Fibroblast of villous mesenchyme (primary cell): ENCODE results near the gene PRUNE2. TPM values are rescaled to one million over a fixed set of nuclear protein-coding genes. Genes with fewer than 3 reads are reported as not detected.

Source experiments
- DNase-seq: peaks from one replicate; pipeline ENCODE4 v3.0.0-alpha.2; 2010; ENCODE audit warnings: low read depth
- H3K4me3 ChIP-seq: 2 replicates; pipeline ENCODE4 v1.5.1; 2011; ENCODE audit warnings: low read depth, mild to moderate bottlenecking, low read length
- total RNA-seq: library from RNA; depleted of rRNA; stranded (reverse); fragments of >200 nt; gene quantifications from 2 replicates; pipeline ENCODE4 v1.2.3, GENCODE V29; 2012
- TF ChIP-seq, protein P1 (sequence below): IDR thresholded peaks from 2 replicates; pipeline ENCODE4 v1.5.1; 2012; ENCODE audit warnings: low read depth, mild to moderate bottlenecking, low read length; ENCODE audit not compliant: insufficient read depth

The PRUNE2 gene
- total RNA-seq, 1 donor, result 14.2 TPM

DNA sequence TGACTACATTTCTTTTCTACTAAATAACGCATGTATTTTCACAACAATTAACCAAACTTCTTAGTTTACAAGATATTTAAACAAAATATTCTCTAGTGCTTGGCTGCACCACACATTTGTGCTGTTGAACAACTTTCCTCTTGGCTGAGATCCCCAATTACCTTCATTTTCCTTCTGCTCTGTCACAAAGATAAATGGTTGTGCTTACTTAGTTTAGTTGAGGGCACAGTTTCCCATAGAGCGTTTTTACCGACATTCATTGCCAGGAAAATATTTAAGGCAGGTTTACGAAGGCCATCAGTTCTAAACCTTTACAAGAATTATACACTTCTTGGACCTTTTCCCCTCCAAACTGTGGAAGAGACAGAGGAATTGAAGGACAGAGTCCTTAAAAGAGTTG, 60.7 kb downstream of the PRUNE2 start:
- H3K4me3 ChIP-seq, result no peak overlapping the region
- DNase-seq, result no peak

DNA sequence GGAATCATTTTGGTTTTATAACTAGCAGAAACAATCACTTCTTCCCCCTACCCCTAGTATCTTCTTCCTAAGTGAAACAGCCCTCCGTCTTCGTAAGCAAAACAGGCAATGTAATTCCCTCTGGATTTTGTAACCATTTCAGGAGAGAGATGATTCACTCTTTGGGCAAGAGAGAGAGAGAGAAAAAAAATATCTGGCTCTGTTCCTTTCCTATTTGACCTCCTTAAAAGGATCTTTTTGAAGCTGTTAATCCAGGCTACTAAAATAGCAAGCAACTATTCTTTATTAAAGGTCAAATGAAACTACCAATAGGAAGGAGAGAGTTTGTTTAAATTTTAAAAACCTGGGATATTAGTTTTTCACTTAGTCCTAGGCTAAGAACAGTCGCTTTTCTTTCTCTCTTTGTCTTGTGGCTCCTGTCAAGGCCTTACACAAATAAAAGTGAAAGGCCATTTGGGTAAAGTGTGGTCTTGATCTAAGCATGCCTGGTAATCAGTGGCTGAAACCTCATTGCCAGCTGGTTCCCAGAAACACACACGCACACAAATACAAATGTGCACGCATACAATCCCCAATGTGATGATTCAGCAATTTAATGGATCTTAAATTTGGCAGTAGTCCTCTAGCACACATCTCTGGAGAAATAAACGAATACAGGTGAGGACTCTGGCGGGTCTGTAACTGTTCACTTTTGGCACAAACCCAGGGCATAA, 70.2 kb downstream of the PRUNE2 start:
- TF ChIP-seq, protein P1, sequence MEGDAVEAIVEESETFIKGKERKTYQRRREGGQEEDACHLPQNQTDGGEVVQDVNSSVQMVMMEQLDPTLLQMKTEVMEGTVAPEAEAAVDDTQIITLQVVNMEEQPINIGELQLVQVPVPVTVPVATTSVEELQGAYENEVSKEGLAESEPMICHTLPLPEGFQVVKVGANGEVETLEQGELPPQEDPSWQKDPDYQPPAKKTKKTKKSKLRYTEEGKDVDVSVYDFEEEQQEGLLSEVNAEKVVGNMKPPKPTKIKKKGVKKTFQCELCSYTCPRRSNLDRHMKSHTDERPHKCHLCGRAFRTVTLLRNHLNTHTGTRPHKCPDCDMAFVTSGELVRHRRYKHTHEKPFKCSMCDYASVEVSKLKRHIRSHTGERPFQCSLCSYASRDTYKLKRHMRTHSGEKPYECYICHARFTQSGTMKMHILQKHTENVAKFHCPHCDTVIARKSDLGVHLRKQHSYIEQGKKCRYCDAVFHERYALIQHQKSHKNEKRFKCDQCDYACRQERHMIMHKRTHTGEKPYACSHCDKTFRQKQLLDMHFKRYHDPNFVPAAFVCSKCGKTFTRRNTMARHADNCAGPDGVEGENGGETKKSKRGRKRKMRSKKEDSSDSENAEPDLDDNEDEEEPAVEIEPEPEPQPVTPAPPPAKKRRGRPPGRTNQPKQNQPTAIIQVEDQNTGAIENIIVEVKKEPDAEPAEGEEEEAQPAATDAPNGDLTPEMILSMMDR, result no peak
- H3K4me3 ChIP-seq, result no peak overlapping the region
- peak; percentile 76 for DNase-seq

More for the DNA sequence above, 60.7 kb downstream of the PRUNE2 start:
- TF ChIP-seq, protein P1, result no peak

DNA sequence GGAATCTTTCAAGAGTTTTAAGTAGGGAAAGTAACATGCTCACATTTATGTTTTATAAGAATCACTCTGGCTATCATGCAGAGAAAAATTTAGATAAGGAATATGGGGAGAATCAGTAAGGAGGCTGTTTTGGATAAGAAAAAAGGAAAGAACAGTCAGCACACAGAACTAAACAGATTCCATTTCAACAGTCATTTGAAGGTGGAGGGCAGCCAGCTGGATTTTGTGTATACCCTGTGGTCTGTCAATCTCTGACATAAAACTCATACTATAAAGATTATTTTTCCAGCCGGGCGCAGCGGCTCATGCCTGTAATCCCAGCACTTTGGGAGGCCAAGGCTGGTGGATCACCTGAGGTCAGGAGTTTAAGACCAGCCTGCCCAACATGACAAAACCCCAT, 77.5 kb downstream of the PRUNE2 start:
- H3K4me3 ChIP-seq, result no peak overlapping the region
- TF ChIP-seq, protein P1, result no peak
- no peak for DNase-seq

DNA sequence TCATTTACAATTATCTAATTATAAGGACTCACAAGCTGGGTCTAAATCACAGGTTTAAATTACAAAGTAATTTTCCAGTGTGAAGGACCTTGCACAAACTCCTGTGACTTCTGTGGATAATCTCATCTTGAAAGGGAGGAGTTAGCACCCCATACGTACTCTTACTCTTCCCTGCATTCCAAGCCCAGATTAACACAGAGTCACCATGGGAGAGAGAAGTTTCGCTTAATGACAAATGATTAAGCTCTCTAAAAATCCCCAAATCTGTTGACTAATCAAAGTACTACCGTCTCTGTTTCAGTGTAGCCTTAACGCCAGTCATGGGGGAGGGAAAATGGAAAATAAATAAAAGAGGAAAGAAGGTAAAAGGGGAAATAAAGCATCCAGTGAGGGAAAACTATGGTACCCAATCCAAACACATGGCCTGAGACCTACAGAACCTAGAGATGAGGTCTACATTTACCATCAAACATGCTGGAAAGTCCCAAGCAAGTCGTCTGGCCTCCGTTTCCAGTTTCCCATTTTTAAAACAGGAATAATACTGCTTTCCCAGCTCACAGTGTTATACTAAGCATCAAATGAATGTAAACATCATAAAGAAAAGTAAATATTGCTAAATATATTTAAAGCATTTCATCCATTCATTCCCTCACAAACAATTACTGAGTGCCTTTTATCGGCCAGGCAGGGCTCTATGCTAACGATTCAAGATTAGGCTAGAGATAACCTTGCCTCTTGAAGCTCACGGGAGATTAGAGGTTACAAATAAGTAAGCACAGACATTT, 78.4 kb downstream of the PRUNE2 start:
- TF ChIP-seq, protein P1, result no peak
- no peak overlapping the region for H3K4me3 ChIP-seq
- peak; percentile 64 for DNase-seq

DNA sequence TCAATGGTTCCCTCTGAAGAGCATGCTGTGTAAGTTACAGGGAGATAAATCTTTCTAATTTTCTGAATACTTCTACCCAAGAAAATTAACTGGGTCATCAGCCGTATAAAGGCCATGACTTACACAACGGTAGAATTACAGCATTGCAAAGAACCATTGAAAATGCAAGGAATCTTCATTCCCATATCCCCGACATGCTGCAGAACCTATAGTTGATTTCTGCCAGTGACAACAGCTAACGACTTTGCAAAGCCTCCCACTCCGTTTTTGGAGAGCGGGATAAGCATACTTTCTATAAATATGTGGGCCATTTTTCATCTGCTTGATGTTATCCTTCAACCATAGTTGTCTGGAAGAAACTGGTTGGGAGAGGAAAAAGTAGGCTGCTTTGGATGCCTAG, 85.5 kb downstream of the PRUNE2 start:
- TF ChIP-seq, protein P1, result no peak
- DNase-seq, result no peak
- no peak overlapping the region for H3K4me3 ChIP-seq

DNA sequence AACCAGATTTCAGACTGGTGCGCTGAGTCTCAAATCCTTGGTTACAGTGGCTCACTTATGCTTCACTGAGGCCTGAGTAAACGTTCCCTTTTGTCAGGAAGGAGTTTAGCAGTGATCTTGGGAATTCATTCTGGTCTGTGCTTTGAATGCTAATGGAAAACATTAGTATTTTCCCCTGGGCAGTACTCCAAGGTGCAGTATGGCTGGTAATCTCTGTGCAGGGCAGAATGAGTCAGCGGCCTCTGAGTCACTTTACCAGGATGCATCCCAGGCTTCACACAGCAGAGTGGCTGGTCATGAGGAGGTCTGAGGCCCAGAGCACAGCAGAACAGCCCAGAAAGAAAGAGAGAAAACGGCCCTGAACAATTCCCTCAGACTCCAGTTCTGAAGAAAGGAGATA, 87.6 kb downstream of the PRUNE2 start:
- DNase-seq, result peak; percentile 95
- no peak overlapping the region for H3K4me3 ChIP-seq
- TF ChIP-seq, protein P1, result no peak
